HCT116 (cell line): Measurements from ENCODE around the gene SIGLEC11. TPM values are rescaled to one million over a fixed set of nuclear protein-coding genes. Genes with fewer than 3 reads are reported as not detected.

Experiments used
- ATAC-seq: fragments of 200-7000 bp; cut with Tn5 transposase; 2 replicates; pipeline ENCODE4 v1.9.1; 2020; ENCODE audit warnings: mild to moderate bottlenecking, moderate library complexity
- BruUV-seq: library from RNA; stranded (reverse); fragments of 400-500 nt; replicated peaks from 2 replicates; lab custom pipeline; 2021; lab: Mats Ljungman, UMichigan
- CTCF ChIA-PET: fragments of 300-600 bp; sonication (Branson Sonifier 250); formaldehyde crosslinking; loops from one replicate; lab custom pipeline; 2021; ENCODE audit warnings: antibody characterized with exemption; lab: Charles Lee
- POLR2A ChIA-PET: fragments of 300-600, 350-600 bp; sonication (Branson Sonifier 250); formaldehyde crosslinking; loops from one replicate; lab custom pipeline; 2021; ENCODE audit warnings: antibody characterized with exemption; lab: Charles Lee
- RAD21 ChIA-PET, 2 experiments: fragments of 300-600 bp; sonication (Branson Sonifier 250); formaldehyde crosslinking; loops; one replicate each; lab custom pipeline; 2023; ENCODE audit warnings: low total read pairs in 2 of 2; ENCODE audit not compliant: uncharacterized antibody in 2 of 2, unreplicated experiment in 2 of 2, low non-redundant PET in 1 of 2; lab: Charles Lee
- DNase-seq: peaks from one replicate; pipeline ENCODE4 v3.0.0-alpha.2; 2010; ENCODE audit warnings: low read depth, low spot score
- H2AFZ ChIP-seq: fragments of 200-600 bp; shearing (Covaris generic), sonication (generic); 2 replicates; pipeline ENCODE4 v1.6.1; 2017; ENCODE audit warnings: low read depth, mixed run types, mixed read lengths, antibody characterized with exemption, low read length; ENCODE audit not compliant: poor library complexity, severe bottlenecking
- H3K27ac ChIP-seq: 2 replicates; pipeline ENCODE4 v1.5.1; 2012; ENCODE audit warnings: low read depth, low read length
- H3K27me3 ChIP-seq: fragments of 200-600 bp; sonication (generic); 2 replicates; pipeline ENCODE4 v1.6.1; 2016; ENCODE audit warnings: mixed run types, low read length, mixed read lengths; ENCODE audit not compliant: insufficient read depth
- H3K36me3 ChIP-seq, 2 experiments: fragments of 200-500 bp in 1 of 2; fragments of 200-600 bp in 1 of 2; sonication (Bioruptor generic) in 1 of 2; sonication (generic) in 1 of 2; 2 replicates each; pipeline versions ENCODE4 v1.5.1 to v1.6.1; 2014 to 2016; ENCODE audit warnings: low read length in 2 of 2, inconsistent platforms in 1 of 2, mixed read lengths in 1 of 2, mixed run types in 1 of 2; ENCODE audit not compliant: insufficient read depth in 2 of 2, control insufficient read depth in 1 of 2
- H3K4me1 ChIP-seq, 2 experiments: fragments of 200-600 bp in 1 of 2; sonication (generic) in 1 of 2; 2 replicates each; pipeline versions ENCODE4 v1.5.1 to v1.6.1; 2012 to 2017; ENCODE audit warnings: low read length in 2 of 2, inconsistent platforms in 1 of 2, mild to moderate bottlenecking in 1 of 2, mixed read lengths in 1 of 2, mixed run types in 1 of 2, moderate library complexity in 1 of 2; ENCODE audit not compliant: insufficient read depth in 2 of 2, control insufficient read depth in 1 of 2
- H3K4me2 ChIP-seq: fragments of 200-600 bp; sonication (generic); 2 replicates; pipeline ENCODE4 v1.6.1; 2017; ENCODE audit warnings: mixed run types, low read length, mixed read lengths
- H3K4me3 ChIP-seq, 2 experiments: fragments of 200-600 bp in 1 of 2; sonication (generic) in 1 of 2; replicated peaks in 1 of 2; 2 replicates each; pipeline ENCODE4 v1.5.1; 2011 to 2016; ENCODE audit warnings: low read length in 2 of 2, control low read depth in 1 of 2, low read depth in 1 of 2, mild to moderate bottlenecking in 1 of 2, mixed read lengths in 1 of 2, mixed run types in 1 of 2
- H3K79me2 ChIP-seq: fragments of 200-600 bp; sonication (generic); 2 replicates; pipeline ENCODE4 v1.6.1; 2017; ENCODE audit warnings: mild to moderate bottlenecking, mixed run types, low read length, moderate library complexity, mixed read lengths; ENCODE audit not compliant: insufficient read depth
- H3K9ac ChIP-seq: fragments of 200-600 bp; sonication (generic); 2 replicates; pipeline ENCODE4 v1.6.1; 2016; ENCODE audit warnings: low read length, mixed read lengths
- H3K9me2 ChIP-seq: fragments of 200-600 bp; sonication (generic), shearing (Covaris generic); 2 replicates; pipeline ENCODE4 v1.6.1; 2017; ENCODE audit warnings: mixed run types, mild to moderate bottlenecking, moderate library complexity; ENCODE audit not compliant: insufficient read depth
- H3K9me3 ChIP-seq, 2 experiments: fragments of 200-500 bp in 1 of 2; fragments of 200-600 bp in 1 of 2; sonication (Bioruptor generic) in 1 of 2; sonication (generic) in 1 of 2; 2 replicates each; pipeline ENCODE4 v1.6.1; 2014 to 2017; ENCODE audit warnings: low read length in 2 of 2, mixed read lengths in 2 of 2, inconsistent platforms in 1 of 2, low read depth in 1 of 2, mild to moderate bottlenecking in 1 of 2, mixed run types in 1 of 2, moderate library complexity in 1 of 2; ENCODE audit not compliant: control insufficient read depth in 1 of 2, insufficient read depth in 1 of 2
- H4K20me1 ChIP-seq: fragments of 200-600 bp; sonication (generic), shearing (Covaris generic); 2 replicates; pipeline ENCODE4 v1.6.1; 2017; ENCODE audit warnings: mixed run types, mild to moderate bottlenecking, moderate library complexity; ENCODE audit not compliant: insufficient read depth
- CBX3 ChIP-seq: IDR thresholded peaks from 2 replicates; pipeline ENCODE4 v1.6.1; 2012; ENCODE audit warnings: low read depth
- FOSL1 ChIP-seq: IDR thresholded peaks from 2 replicates; pipeline ENCODE4 v1.6.1; 2012; ENCODE audit warnings: low read depth
- JUND ChIP-seq: IDR thresholded peaks from 2 replicates; pipeline ENCODE4 v1.6.1; 2012
- POLR2AphosphoS5 ChIP-seq: IDR thresholded peaks from 2 replicates; pipeline ENCODE4 v1.6.1; 2011; ENCODE audit warnings: mild to moderate bottlenecking, low read depth, low read length, moderate library complexity
- RAD21 ChIP-seq: IDR thresholded peaks from 2 replicates; pipeline ENCODE4 v1.6.1; 2012; ENCODE audit warnings: low read depth, mild to moderate bottlenecking
- SIN3A ChIP-seq: IDR thresholded peaks from 2 replicates; pipeline ENCODE4 v1.6.1; 2012; ENCODE audit warnings: low read depth
- SP1 ChIP-seq: IDR thresholded peaks from 2 replicates; pipeline ENCODE4 v1.6.1; 2012; ENCODE audit warnings: low read depth
- SRF ChIP-seq: IDR thresholded peaks from 2 replicates; pipeline ENCODE4 v1.6.1; 2012; ENCODE audit warnings: low read depth
- ZFX ChIP-seq: fragments of 450-650 bp; IDR thresholded peaks from 2 replicates; pipeline ENCODE4 v1.6.1; 2017
- ZNF274 ChIP-seq: fragments of 200-500 bp; sonication (Bioruptor generic); IDR thresholded peaks from 2 replicates; pipeline ENCODE4 v1.6.1; 2014; ENCODE audit warnings: mild to moderate bottlenecking, low read depth, low read length, inconsistent platforms
- intact Hi-C: fragments of 100-400 bp; cut with micrococcal nuclease; formaldehyde crosslinking; loops from 2 replicates; pipeline ENCODE4 v1.10.0; 2022
- total RNA-seq: library from RNA; stranded (reverse); gene quantifications from one replicate; pipeline ENCODE4 v1.2.1, GENCODE V29; 2021; ENCODE audit not compliant: unreplicated experiment
- TF ChIP-seq, protein P1 (sequence below): IDR thresholded peaks from 2 replicates; pipeline ENCODE4 v1.6.1; 2012

The SIGLEC11 gene
- total RNA-seq, 1 experiment from 2014 or later, result not detected

DNA sequence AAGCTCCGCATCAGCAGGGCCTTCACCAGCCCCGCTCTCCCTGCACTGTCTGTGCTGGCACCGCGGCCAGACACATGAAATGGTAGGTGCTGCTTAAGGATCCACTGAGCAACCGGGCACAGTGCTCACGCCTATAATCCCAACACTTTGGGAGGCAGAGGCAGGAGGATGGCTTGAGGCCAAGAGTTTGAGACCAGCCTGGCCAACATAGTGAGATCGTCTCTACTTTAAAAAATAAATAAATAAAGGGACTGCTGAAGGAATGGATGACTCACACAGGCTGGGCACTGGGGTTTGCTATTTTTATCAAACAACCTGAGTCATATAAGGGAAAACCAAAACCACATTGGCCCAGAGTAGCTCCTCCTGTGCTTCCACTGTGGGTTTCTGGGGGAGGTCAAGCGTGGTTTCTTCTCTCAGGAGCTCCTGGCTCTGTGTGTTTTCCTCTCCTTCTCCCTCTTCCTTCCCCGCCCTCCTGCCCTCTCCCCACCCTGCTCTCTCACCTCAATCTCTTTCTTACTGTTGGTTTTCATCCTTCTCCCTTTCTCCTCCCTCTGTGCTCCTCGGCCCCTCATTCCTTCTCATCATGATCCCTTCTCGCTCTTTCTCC lies 42.9 kb upstream of the SIGLEC11 start:
- H2AFZ ChIP-seq, result no peak overlapping the region
- H3K4me1 ChIP-seq, result peaks cover 26 to 33% of the 10 kb centered on the region in 2 experiments
- peak overlapping the region; percentile 33 to 50 for H3K4me3 ChIP-seq
- H4K20me1 ChIP-seq, result 0 out of 2 replicates have a peak, but pooled peaks cover 4% of the 10 kb centered on the region
- peaks cover 6% of the 10 kb centered on the region; the same call in 1 of the 2 replicates for H3K79me2 ChIP-seq
- H3K9me3 ChIP-seq, result no peaks in the 10 kb centered on the region
- H3K27ac ChIP-seq, result peak overlapping the region; percentile 100
- peaks cover 15 to 29% of the 10 kb centered on the region in 2 experiments for H3K36me3 ChIP-seq
- BruUV-seq, result no TSS peak
- TF ChIP-seq SP1, result peak; percentile 77
- peak; percentile 91 for TF ChIP-seq JUND
- TF ChIP-seq ZFX, result no peak
- peak; percentile 95 for TF ChIP-seq SRF
- no peak for TF ChIP-seq ZNF274
- TF ChIP-seq RAD21, result no peak; the same call in 1 of the 2 replicates
- TF ChIP-seq FOSL1, result peak; percentile 92
- TF ChIP-seq CBX3, result 0 out of 2 replicates have a peak, but pooled peaks have one; percentile 39
- TF ChIP-seq, protein P1, sequence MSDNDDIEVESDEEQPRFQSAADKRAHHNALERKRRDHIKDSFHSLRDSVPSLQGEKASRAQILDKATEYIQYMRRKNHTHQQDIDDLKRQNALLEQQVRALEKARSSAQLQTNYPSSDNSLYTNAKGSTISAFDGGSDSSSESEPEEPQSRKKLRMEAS, result peak; percentile 27; the same call in 1 of the 2 replicates
- TF ChIP-seq SIN3A, result 0 out of 2 replicates have a peak, but pooled peaks have one; percentile 45
- peak; percentile 62; the same call in 1 of the 2 replicates for TF ChIP-seq POLR2AphosphoS5
- TF ChIP-seq, all 23 proteins: peak for 8
- peak; percentile 94 for ATAC-seq
- Histone ChIP-seq H3K27me3 (no peaks in the 10 kb centered on the region), H3K4me2 (peak overlapping the region; percentile 81), H3K9ac (peak overlapping the region; percentile 59), H3K9me2 (no peaks in the 10 kb centered on the region)
- RAD21 ChIA-PET, result no interaction called here
- intact Hi-C loops, result loop anchor here (1.0 kb wide), 1 partner anchor 21 kb away; the partner anchor contains the start of gene VRK3
- POLR2A ChIA-PET, result interaction anchor here (0.7 kb wide), 1 partner anchor 74 kb away, joined by 5 read pairs; the partner anchor contains the start of genes ATF5 and NUP62
- CTCF ChIA-PET, result interaction anchor here (1.1 kb wide), 1 partner anchor 11 kb away, joined by 3 read pairs; no protein-coding TSS in a partner anchor
- peak; percentile 73 for DNase-seq
